Mesendoderm (in vitro differentiated cells): ENCODE measurements around the gene GRB14.
A peak's percentile ranks its signal among the peaks of the same experiment; 100 is the strongest.

Experiments
- DNase-seq: peaks from one replicate; pipeline ENCODE4 v3.0.0; 2013
- H2AK5ac ChIP-seq: 2 replicates; pipeline ENCODE4 v1.6.1; 2013; ENCODE audit warnings: low read length, inconsistent platforms
- H2BK120ac ChIP-seq: 2 replicates; pipeline ENCODE4 v1.6.1; 2013; ENCODE audit warnings: low read depth, mild to moderate bottlenecking, low read length, moderate library complexity, mixed read lengths
- H2BK15ac ChIP-seq: replicated peaks from 2 replicates; pipeline ENCODE4 v1.6.1; 2013; ENCODE audit warnings: low read depth, mild to moderate bottlenecking, moderate library complexity
- H2BK5ac ChIP-seq: 2 replicates; pipeline ENCODE4 v1.6.1; 2013; ENCODE audit warnings: low read length, inconsistent platforms
- H3K18ac ChIP-seq: 2 replicates; pipeline ENCODE4 v1.6.1; 2013; ENCODE audit warnings: mild to moderate bottlenecking, low read length, mixed read lengths
- H3K23ac ChIP-seq: one replicate; pipeline ENCODE4 v1.6.1; 2013; ENCODE audit warnings: low read length
- H3K27ac ChIP-seq: 2 replicates; pipeline ENCODE4 v1.5.1; 2013; ENCODE audit warnings: low read depth, mild to moderate bottlenecking, inconsistent platforms, low read length, moderate library complexity
- H3K27me3 ChIP-seq: 2 replicates; pipeline ENCODE4 v1.6.1; 2013; ENCODE audit warnings: low read length, control low read depth, mild to moderate bottlenecking, inconsistent platforms; ENCODE audit not compliant: insufficient read depth, poor library complexity
- H3K36me3 ChIP-seq: 2 replicates; pipeline ENCODE4 v1.6.1; 2013; ENCODE audit warnings: low read length, inconsistent platforms; ENCODE audit not compliant: control insufficient read depth, insufficient read depth
- H3K4ac ChIP-seq: one replicate; pipeline ENCODE4 v1.6.1; 2013; ENCODE audit warnings: low read depth, mild to moderate bottlenecking, low read length, moderate library complexity
- H3K4me1 ChIP-seq: 2 replicates; pipeline ENCODE4 v1.6.1; 2013; ENCODE audit warnings: low read depth, low read length, inconsistent platforms; ENCODE audit not compliant: control insufficient read depth
- H3K4me2 ChIP-seq: 2 replicates; pipeline ENCODE4 v1.6.1; 2013; ENCODE audit warnings: low read length
- H3K4me3 ChIP-seq: 2 replicates; pipeline ENCODE4 v1.5.1; 2013; ENCODE audit warnings: mild to moderate bottlenecking, low read length
- H3K56ac ChIP-seq: one replicate; pipeline ENCODE4 v1.6.1; 2013; ENCODE audit warnings: low read length
- H3K79me1 ChIP-seq: 2 replicates; pipeline ENCODE4 v1.6.1; 2013; ENCODE audit warnings: low read length, inconsistent platforms
- H3K79me2 ChIP-seq: 2 replicates; pipeline ENCODE4 v1.6.1; 2013; ENCODE audit warnings: mild to moderate bottlenecking, low read length; ENCODE audit not compliant: control insufficient read depth, insufficient read depth
- H3K9ac ChIP-seq: 2 replicates; pipeline ENCODE4 v1.6.1; 2013; ENCODE audit warnings: low read length, inconsistent platforms
- H4K5ac ChIP-seq: one replicate; pipeline ENCODE4 v1.6.1; 2013; ENCODE audit warnings: low read length
- H4K8ac ChIP-seq: one replicate; pipeline ENCODE4 v1.6.1; 2013; ENCODE audit warnings: low read depth, mild to moderate bottlenecking, control low read depth, low read length, moderate library complexity
- WGBS: extraction: QIAGEN DNeasy Blood & Tissue Kit; methylation state at CpG from one replicate; pipeline ENCODE4 v1.1.7; 2013; ENCODE audit warnings: low lambda C conversion rate, missing lambda C conversion rate; ENCODE audit not compliant: insufficient coverage; ENCODE audit errors: extremely low coverage; 5-methylcytosine and 5-hydroxymethylcytosine counted together

GRB14 gene

DNA sequence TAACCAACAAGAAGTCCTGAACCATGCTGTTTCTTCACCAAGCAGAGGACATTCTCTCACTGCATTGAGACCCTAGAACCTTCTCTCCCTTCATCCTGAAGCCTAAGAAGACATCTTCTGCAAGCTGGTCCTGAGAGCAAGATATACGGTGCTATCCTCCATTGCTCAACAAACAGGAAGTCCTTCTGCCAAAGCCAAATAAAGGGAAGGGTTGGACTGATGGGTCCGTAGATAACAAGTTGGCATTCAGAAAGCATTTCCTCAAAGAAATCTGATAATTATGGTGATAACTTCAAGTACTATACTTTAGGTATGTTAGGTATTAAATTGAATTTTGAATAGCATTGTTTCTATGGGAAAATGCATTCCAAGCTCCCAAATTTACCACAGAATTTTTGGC, 23.3 kb downstream of the GRB14 start:
- no peaks in the 10 kb centered on the region for H3K27me3 ChIP-seq
- WGBS = no CpG with 5 or more reads among the region's 2 CpGs
- no peak for DNase-seq
- no peak overlapping the region for H3K4me3 ChIP-seq
- H2BK5ac ChIP-seq = no peak overlapping the region
- no peak overlapping the region for H2BK15ac ChIP-seq
- no peak overlapping the region for H3K56ac ChIP-seq
- H3K18ac ChIP-seq = no peak overlapping the region
- no peaks in the 10 kb centered on the region for H3K79me2 ChIP-seq
- H3K4me2 ChIP-seq = no peak overlapping the region
- H3K4me1 ChIP-seq = no peaks in the 10 kb centered on the region
- H3K23ac ChIP-seq = no peak overlapping the region
- no peak overlapping the region for H3K27ac ChIP-seq
- H3K4ac ChIP-seq = no peak overlapping the region
- no peaks in the 10 kb centered on the region for H3K79me1 ChIP-seq
- H4K8ac ChIP-seq = no peak overlapping the region
- no peak overlapping the region for H4K5ac ChIP-seq
- no peak overlapping the region for H2AK5ac ChIP-seq
- no peak overlapping the region for H3K9ac ChIP-seq
- no peaks in the 10 kb centered on the region for H3K36me3 ChIP-seq
- H2BK120ac ChIP-seq = no peak overlapping the region

DNA sequence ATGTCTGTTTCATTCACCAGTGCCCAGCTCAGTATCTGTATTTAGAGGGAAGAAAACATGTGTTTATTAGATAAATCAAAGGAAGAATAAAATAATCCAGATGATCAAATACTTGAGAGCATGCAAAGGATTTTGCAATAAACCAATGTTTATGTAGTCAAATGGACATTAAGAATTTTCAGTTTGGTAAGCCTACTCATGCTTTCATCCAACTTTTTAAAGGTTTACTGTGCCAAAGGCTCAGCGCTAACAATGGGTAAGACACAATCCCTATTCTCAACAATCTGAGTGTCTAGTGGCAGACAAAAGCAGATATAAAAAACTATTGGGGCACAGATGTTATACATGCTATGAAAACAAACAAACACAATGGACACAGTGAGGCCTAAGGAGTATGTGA, 26.3 kb downstream of the GRB14 start:
- H3K4me3 ChIP-seq = no peak overlapping the region
- H2AK5ac ChIP-seq = no peak overlapping the region
- H3K79me1 ChIP-seq = no peaks in the 10 kb centered on the region
- H3K79me2 ChIP-seq = no peaks in the 10 kb centered on the region
- H3K36me3 ChIP-seq = no peaks in the 10 kb centered on the region
- H3K56ac ChIP-seq = no peak overlapping the region
- H3K4me1 ChIP-seq = no peaks in the 10 kb centered on the region
- no peak overlapping the region for H3K18ac ChIP-seq
- H2BK15ac ChIP-seq = no peak overlapping the region
- H3K4ac ChIP-seq = no peak overlapping the region
- H3K27me3 ChIP-seq = no peaks in the 10 kb centered on the region
- H4K5ac ChIP-seq = no peak overlapping the region
- DNase-seq = no peak
- H3K4me2 ChIP-seq = no peak overlapping the region
- H3K27ac ChIP-seq = no peak overlapping the region
- no peak overlapping the region for H2BK120ac ChIP-seq
- H3K23ac ChIP-seq = no peak overlapping the region
- no peak overlapping the region for H3K9ac ChIP-seq
- H4K8ac ChIP-seq = no peak overlapping the region
- H2BK5ac ChIP-seq = no peak overlapping the region
- no CpG with 5 or more reads among the region's 1 CpG for WGBS

GRCh38 chr2:164593959-164594358, 27.3 kb downstream of the GRB14 start:
- no peak overlapping the region for H2BK5ac ChIP-seq
- no peak overlapping the region for H2BK120ac ChIP-seq
- H3K27me3 ChIP-seq = no peaks in the 10 kb centered on the region
- no peak overlapping the region for H3K9ac ChIP-seq
- H3K18ac ChIP-seq = no peak overlapping the region
- H4K5ac ChIP-seq = no peak overlapping the region
- H3K79me1 ChIP-seq = no peaks in the 10 kb centered on the region
- no peak overlapping the region for H2AK5ac ChIP-seq
- H2BK15ac ChIP-seq = no peak overlapping the region
- H3K4ac ChIP-seq = no peak overlapping the region
- H3K36me3 ChIP-seq = no peaks in the 10 kb centered on the region
- H3K4me3 ChIP-seq = no peak overlapping the region
- H3K4me1 ChIP-seq = no peaks in the 10 kb centered on the region
- no peak for DNase-seq
- H3K79me2 ChIP-seq = no peaks in the 10 kb centered on the region
- no peak overlapping the region for H3K23ac ChIP-seq
- no peak overlapping the region for H3K27ac ChIP-seq
- H3K4me2 ChIP-seq = no peak overlapping the region
- H4K8ac ChIP-seq = no peak overlapping the region
- H3K56ac ChIP-seq = no peak overlapping the region

DNA sequence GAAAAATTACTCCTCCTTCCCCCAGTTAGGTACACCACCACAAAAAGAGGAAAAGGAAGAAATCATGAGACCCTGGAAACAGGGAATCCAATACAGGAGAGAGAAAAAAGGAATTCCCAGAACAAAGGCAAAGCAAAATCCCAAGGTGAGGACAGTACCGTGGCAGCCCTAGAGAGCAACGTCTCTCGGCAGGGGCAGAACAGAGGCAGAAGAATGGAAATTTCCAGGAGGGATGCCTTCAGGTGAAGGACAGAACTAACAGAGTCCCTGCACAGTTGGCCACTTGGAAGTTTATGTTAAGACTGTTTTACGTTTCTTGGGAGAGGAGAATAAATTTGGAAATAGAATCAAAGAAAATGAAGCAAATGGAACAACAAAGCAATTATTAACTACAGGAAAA, 27.7 kb downstream of the GRB14 start:
- no peak overlapping the region for H3K9ac ChIP-seq
- H3K4me3 ChIP-seq = no peak overlapping the region
- no peaks in the 10 kb centered on the region for H3K79me2 ChIP-seq
- no peak overlapping the region for H3K4ac ChIP-seq
- no peaks in the 10 kb centered on the region for H3K4me1 ChIP-seq
- H3K36me3 ChIP-seq = no peaks in the 10 kb centered on the region
- H3K79me1 ChIP-seq = no peaks in the 10 kb centered on the region
- no CpG with 5 or more reads among the region's 4 CpGs for WGBS
- no peak overlapping the region for H2AK5ac ChIP-seq
- H2BK15ac ChIP-seq = no peak overlapping the region
- H3K56ac ChIP-seq = peak overlapping the region; percentile 5
- H4K8ac ChIP-seq = no peak overlapping the region
- H3K27ac ChIP-seq = no peak overlapping the region
- H3K23ac ChIP-seq = no peak overlapping the region
- no peak overlapping the region for H3K18ac ChIP-seq
- H3K4me2 ChIP-seq = no peak overlapping the region
- no peaks in the 10 kb centered on the region for H3K27me3 ChIP-seq
- no peak overlapping the region for H2BK5ac ChIP-seq
- H2BK120ac ChIP-seq = no peak overlapping the region
- no peak overlapping the region for H4K5ac ChIP-seq
- DNase-seq = peak; percentile 57

- H3K4me3 ChIP-seq = no peak overlapping the region
- no peaks in the 10 kb centered on the region for H3K79me1 ChIP-seq
- no peak overlapping the region for H2BK15ac ChIP-seq
- WGBS = no CpG with 5 or more reads among the region's 2 CpGs
- no peak overlapping the region for H3K9ac ChIP-seq
- H3K4ac ChIP-seq = no peak overlapping the region
- H2AK5ac ChIP-seq = no peak overlapping the region
- no peak overlapping the region for H2BK5ac ChIP-seq
- DNase-seq = no peak
- no peak overlapping the region for H4K8ac ChIP-seq
- H3K4me2 ChIP-seq = no peak overlapping the region
- H3K27ac ChIP-seq = no peak overlapping the region
- H3K18ac ChIP-seq = no peak overlapping the region
- no peaks in the 10 kb centered on the region for H3K4me1 ChIP-seq
- H3K23ac ChIP-seq = no peak overlapping the region
- H3K36me3 ChIP-seq = no peaks in the 10 kb centered on the region
- no peak overlapping the region for H2BK120ac ChIP-seq
- no peaks in the 10 kb centered on the region for H3K79me2 ChIP-seq
- no peak overlapping the region for H3K56ac ChIP-seq
- H4K5ac ChIP-seq = no peak overlapping the region
- H3K27me3 ChIP-seq = no peaks in the 10 kb centered on the region
Measured at GRCh38 chr2:164589522-164589921, 31.8 kb downstream of the GRB14 start.

DNA sequence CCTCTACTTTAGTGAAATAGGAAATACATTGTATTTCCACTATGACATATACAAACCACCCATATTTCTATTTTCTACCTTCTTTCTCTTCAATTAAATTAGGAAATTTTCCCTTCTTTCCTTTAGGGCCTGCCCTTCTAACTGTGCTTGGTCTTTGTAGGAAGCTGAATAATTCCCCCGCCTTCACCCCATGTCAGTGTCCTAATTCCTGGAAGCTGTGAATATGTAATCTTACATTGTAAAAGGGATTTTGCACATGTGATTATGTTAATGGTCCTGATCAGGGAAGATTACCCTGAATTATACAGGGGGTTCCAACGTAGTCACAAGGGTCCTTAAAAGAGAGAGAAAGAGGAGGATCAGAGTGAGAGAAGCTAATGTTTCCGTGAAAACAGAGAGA, 40.2 kb downstream of the GRB14 start:
- Histone ChIP-seq H2BK120ac (no peak overlapping the region), H3K23ac (no peak overlapping the region), H3K36me3 (no peaks in the 10 kb centered on the region), H3K9ac (no peak overlapping the region), H3K56ac (no peak overlapping the region), H3K4ac (no peak overlapping the region), H3K79me1 (no peaks in the 10 kb centered on the region), H2AK5ac (no peak overlapping the region), H4K8ac (no peak overlapping the region), H3K4me3 (no peak overlapping the region), H2BK5ac (no peak overlapping the region), H3K18ac (no peak overlapping the region), H3K27me3 (no peaks in the 10 kb centered on the region), H3K4me1 (no peaks in the 10 kb centered on the region), H3K4me2 (no peak overlapping the region), H4K5ac (no peak overlapping the region), H3K27ac (no peak overlapping the region), H3K79me2 (no peaks in the 10 kb centered on the region), H2BK15ac (no peak overlapping the region)
- WGBS = no CpG with 5 or more reads among the region's 3 CpGs
- no peak for DNase-seq
